ENCODE data around the gene RGS21. TPM values are rescaled to one million over a fixed set of nuclear protein-coding genes. Genes with fewer than 3 reads are reported as not detected.

The RGS21 gene
- total RNA-seq, 3 donors from 2014 or later, result not detected

- ATAC-seq (no peak), DNase-seq (no peak)
- Mint-ChIP-seq H3K27me3 (ENCODE audit: low read depth) (no peaks in the 10 kb centered on the region), H3K36me3 (ENCODE audit: insufficient read depth) (no peaks in the 10 kb centered on the region), H3K4me3 (no peak overlapping the region), H3K9me3 (no peaks in the 10 kb centered on the region), H3K4me1 (ENCODE audit: low read depth) (no peaks in the 10 kb centered on the region)
Measured at GRCh38 chr1:192402571-192402970, 85.8 kb downstream of the RGS21 start.

GRCh38 chr1:192407206-192407605, 90.4 kb downstream of the RGS21 start:
- Mint-ChIP-seq H3K36me3 (ENCODE audit: insufficient read depth) (no peaks in the 10 kb centered on the region), H3K9me3 (no peaks in the 10 kb centered on the region), H3K27me3 (ENCODE audit: low read depth) (no peaks in the 10 kb centered on the region), H3K4me1 (ENCODE audit: low read depth) (no peaks in the 10 kb centered on the region), H3K4me3 (no peak overlapping the region)
- no peak for ATAC-seq
- no peak for DNase-seq

Other genes starting within 250 kb of the RGS21 start
- under 1 TPM in 1 of 3 donors, not detected in 2; 0.16 TPM for gene RGS18, start 158.5 kb upstream of the RGS21 start, total RNA-seq